NCI-H2171 treated with DMSO at 0.1 percent for 48 hours (cell line): ENCODE data around the gene PLXDC2.

Experiments
- DNase-seq: peaks from one replicate; lab custom pipeline; 2025; lab: John Stamatoyannopoulos, UW

PLXDC2 gene

DNA sequence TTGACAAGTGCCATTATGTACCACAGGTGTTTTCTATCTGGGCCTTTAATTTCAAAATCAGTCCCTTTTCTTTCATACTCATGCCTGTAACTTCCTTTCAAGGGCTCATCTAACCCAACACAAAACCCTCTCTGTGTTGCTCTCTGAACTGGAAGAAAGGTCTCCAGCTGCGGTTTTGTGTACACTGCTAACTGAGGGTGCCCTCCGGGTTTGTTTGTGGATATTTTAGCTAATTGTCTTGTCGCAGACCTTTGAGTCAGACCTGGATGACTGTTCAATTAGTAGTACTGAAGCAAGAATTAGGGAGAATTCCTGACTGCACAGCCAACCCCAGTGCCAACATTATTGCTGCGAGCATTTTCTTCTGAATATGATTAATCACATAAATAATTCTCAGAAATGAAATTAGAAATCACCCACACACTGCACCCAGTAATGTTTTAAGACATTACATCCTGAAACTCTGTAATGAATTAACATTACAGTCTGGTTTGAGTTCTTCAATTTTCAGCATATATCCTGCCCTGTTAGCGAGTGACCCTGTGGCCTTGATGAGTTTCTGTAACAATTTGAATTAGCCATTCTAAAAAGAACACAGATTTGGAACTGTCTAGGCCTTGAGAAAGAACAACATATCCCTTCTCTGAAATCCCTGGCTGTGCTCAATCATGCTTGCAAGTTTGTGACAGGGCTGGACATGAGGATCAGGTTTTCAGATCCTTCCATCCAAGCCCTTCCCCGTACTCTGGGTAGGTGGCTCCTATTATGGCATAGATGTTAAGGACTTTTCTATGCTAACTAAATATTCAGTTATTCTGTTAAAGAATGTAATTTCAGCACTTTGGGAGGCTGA is 460.1 kb downstream of the PLXDC2 start:
- DNase-seq, result no peak

DNA sequence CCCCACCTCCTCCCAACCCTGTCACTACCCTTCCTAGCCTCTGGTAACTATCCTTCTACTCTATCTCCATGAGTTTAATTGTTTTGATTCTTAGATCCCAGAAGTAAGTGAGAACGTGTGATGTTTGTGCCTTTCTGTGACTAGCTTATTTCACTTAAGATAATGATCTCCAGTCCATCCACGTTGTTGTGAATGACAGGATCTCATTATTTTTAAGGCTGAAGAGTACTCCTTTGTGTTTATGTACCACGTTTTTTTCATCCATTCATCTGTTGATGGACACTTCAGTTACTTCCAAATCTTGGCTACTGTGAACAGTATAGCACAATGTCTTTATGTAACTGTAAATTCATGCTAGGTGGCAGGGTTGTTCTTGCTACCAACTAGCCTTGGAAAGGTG is 461.6 kb downstream of the PLXDC2 start:
- no peak for DNase-seq

DNA sequence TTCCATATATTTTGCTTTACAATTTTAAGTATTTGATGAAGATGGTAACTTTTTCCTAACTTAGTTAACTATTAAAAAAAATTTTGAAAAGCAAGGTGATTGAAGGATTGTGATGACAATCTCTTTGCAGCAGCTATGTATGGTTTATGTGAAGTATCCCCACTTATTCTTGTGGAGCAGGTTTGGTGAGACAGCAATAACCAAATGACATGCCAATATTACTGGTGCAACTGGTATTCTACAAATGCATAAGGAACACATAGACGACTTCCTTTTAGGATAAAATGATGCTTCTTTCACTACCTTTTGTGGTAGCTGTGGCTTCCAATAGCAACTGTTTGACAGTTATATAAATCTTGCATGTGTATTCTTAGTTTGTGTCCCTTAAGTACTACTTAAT is 465.3 kb downstream of the PLXDC2 start:
- DNase-seq, result no peak

DNA sequence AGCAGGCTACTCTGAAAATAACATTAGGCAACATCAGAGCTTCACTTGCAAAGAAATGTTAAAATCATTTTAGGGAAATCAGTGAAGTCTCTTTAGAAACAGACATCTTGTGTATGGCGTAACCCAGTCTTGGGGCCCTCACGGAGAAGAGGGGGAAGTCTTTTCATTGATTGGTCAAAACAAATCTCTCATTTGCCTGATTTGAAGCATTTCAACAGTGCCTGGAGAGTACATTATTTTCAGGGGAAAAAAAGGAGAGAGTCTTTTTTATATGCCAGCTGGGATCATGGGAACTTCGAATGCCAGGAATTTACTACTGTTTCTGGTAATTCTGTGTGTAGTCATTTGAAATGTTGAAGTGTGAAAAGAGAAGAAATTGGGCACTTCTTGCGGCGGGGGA is 471.4 kb downstream of the PLXDC2 start:
- DNase-seq, result no peak

DNA sequence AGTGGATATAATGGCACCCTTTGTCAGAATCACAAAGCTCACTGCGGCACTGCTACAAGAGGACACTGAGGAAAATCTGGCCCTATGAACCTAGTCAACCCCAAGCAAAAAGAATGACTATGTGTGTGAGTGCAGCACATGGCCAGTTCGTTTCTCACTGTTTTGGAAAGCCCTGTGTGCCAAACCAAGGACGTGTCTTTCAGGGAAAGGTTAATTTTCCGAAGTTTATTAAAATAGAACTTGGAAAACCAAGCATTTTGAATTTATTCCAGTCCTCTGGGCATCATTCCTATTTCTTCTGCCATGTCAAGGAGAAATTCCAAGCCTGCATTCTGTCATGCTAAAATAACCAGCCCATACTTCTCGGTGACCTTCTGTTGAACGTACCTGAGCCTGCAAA is 471.8 kb downstream of the PLXDC2 start:
- no peak for DNase-seq

DNA sequence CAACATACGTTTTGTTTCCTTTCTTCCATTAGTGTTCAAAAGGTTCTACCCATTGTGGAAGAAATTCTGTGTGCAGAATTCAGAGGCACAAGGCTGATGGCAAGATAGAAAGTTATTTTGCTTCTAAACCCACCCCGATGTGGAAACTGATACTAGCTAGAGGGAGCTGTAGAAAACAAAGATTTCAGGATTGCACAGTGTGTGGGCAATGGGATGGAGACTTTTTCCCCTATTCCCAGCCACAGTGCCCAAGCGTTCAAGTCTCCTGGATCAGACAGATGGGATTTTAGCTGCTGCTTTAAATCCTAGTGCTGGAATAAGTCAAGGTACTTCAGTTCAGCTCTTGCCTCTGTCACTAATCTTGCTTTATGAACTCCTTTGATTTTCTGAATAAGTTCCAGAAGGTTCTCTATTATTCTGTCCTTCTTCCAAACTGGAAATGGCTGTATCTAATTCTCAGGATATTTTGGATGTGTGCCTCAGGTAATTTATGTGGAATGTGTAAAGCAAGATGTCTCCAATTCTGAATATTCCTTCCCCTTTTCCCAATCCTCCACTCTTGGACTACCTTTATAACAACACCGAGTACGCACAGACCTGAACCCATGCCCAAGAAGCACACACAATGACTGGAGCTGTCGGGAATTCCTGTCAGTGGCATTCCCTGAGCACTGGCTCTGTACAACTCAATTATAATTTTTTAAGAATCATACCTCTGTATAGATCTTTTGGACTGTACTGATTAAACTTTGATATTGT is 473.0 kb downstream of the PLXDC2 start:
- DNase-seq, result no peak

DNA sequence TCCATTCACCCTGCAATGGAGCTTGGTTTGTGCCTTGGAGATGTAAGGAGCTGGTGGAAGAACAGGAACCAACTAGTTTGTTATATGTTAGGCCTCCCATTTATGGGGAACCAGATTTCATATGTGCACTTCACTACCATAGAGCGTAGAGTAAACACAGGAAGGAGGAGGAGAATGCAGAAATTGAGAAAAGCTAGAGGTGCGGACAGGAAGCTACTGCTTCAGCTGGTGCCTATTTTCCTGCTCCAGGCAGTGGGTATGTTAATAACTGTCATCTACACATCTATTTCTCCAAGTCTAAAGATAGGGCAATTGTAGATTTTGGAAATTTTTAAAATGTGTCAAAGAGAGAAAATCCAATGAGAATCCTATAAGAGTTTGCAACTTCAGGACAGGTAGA is 482.2 kb downstream of the PLXDC2 start:
- DNase-seq, result no peak

DNA sequence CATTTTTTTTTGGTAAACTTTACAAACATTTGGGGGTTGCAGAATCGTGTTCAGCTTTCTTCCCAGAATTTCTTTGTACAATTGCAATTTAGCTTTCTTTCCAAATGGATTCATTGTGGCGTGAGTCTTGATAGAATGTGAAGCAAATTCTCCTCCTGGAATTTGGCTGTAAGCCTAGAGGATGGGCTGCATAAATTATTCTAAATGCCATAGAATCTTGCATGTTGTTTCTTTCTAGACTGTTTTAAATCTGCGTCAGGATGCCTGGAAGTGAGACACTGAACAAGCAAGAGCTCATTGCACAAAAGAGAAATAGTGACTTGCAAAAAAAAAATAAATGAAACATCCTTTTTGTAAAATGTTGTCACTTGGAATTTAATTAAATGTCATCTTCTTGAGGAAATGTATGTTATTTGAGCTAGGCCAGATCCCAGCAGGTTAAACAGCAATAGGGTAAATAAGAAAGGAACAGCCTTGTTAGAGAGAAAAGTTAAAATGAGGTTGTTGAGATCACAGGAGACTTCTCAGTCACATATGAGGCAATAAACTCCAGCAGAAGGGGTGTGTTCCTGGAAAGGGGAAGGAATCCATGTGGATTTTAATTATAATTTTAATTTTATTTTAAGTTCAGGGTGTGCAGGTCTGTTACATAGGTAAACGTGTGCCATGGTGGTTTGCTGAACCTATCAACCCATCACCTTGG is 483.0 kb downstream of the PLXDC2 start:
- DNase-seq, result no peak

DNA sequence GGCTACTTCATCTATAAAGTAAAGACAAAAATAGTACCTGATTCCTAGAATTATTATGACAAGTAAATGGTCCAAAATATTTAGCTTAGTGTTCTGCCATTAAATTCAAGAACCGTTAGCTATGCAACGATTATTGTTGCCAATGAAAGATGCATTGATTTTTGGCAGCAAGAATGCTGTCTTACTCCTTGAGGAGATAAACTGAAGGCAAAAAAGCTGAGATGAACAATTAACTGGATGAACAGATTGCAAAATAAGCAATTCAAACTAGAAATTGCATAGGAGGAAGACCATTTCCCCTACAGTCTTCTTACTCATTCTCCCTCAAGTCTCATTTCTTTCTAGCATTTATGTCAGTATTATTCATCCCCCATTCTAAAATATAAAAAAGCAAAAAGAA is 484.5 kb downstream of the PLXDC2 start:
- DNase-seq, result no peak

DNA sequence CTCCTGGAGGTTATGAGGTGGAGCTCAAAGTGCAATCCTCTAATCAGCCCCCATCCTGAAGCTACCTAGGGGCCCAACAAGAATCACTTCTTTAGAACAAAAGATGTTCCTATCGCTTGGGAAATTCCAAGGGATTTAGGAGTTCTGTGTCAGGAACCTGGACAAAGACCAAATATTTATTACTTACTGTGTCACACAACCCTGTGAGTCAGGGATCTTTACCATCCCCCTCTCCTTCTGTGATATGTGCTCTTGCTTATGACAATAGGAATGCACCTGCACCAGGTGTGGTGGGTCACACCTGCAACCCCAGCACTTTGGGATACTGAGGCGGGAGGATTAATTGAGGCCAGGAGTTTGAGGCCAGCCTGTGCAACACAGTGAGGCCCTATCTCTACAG is 485.8 kb downstream of the PLXDC2 start:
- DNase-seq, result no peak

DNA sequence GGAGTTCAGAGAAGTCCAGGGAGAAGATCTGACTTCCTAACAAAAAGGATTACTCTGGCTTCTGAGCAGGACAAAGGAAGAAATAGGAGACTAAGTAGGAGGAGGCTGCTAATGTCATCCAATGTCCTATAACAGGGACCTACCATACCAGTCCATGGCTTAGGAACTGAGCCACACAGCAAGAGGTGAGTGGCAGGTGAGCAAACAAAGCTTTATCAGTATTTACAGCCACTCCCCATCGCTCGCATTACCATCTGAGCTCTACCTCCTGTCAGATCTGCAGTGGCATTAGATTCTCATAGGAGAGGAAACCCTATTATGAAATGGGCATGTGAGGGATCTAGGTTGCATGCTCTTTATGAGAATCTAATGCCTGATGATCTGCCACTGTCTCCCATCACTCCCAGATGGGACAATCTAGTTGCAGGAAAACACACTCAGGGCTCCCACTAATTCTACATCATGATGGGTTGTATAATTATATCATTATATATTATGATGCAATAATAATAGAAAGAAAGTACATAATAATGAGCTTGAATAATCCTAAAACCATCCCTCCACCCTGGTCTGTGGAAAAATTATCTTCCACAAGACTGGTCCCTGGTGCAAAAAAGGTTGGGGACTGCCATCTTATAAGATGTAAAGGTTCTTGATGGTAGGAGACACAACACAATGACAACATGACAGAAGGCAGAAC is 487.4 kb downstream of the PLXDC2 start:
- no peak for DNase-seq

DNA sequence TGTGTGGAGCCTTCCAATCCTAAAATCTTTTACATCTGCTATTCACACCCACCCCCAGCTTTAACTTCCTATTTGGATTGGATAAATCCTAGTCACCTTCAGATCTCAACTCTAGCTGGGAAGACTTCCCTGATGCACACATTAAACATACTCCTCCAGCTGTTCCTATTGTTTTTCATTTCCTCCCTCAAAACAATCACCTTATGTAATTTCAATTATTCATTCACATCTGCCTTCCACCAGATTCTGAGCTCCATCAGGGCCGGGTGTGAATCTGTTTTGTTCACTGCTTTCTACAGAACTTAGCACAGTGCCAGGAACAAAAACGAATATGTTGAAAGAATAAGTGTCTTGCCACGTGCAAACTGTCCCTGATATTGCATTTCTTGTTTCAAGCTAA is 497.4 kb downstream of the PLXDC2 start:
- no peak for DNase-seq

DNA sequence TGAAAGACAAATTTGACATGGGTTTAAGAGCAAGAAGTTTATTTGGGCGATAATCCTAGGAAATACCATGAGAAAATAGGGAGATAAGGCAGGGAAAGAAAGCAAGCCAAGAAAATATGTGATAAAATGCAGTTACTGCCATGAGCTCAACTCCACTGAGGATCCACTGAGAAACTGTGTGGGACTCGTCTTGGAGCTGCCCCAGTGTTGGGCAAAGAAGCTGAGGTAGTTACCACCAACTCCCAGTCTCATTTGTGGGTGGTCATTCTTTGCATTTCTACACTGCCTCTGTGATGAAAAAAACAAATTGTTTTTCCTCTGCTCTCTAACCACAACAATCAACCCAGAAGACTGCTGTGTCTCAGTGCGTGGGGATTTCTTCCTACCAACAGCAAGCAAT is 498.2 kb downstream of the PLXDC2 start:
- no peak for DNase-seq

DNA sequence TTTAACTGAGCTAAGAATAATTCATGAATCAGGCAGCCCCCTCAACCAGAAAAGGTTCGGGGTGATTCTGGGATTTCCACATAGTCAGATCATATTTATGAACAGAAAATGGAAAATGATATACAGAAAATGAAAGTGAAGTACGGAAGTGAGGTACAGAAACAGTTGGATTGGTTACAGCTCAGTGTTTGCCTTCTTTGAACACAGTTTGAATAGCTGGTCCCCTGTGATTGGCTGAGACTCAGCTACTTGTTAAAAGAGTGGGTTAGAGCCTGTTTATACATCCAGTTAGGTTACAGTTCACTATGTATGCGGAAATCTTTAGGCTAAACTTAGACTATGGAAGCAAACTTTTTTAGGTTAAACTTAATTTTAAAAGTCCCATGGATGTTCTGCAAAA is 511.7 kb downstream of the PLXDC2 start:
- DNase-seq, result no peak

DNA sequence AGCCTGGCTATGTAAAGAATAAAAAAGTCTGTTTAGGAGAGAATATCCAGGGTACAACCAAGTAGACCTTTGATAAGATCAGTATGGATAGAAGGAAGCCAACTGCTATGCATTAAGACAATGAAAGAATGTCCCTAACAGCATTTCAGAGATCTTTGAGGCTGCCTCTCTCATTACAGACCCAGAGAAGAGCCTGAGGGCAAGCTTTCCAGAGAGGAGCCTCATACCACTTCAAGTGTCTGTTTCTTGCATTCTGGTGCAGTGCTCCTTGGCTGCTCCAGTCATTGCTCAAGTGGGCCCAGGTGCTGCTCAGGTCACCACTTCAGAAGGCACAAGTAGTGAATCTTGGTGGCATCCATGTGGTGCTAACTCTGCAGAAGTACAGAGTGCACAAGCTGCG is 514.0 kb downstream of the PLXDC2 start:
- DNase-seq, result no peak

DNA sequence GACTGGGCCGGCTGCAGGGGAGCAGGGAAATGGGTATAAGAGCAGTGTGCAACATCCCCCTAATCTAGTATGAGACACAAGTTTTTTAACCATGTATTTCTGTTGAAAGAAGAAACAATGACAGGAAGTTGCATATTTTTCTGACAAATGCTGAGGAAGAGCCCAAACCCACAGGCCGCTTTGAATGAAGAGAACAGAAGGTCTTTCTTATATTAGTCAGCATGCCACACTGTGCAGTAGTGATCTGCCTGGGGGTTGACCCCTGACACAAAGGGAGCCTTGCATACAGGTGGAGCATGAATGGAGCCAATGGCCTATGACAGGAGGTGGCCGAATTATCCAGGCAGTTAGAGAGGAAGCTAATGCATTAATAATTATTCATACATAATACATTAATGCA is 518.3 kb downstream of the PLXDC2 start:
- DNase-seq, result no peak
